Fibroblast of the conjunctiva (primary cell): ENCODE results near the gene TCN2.
"Not testable (repeated sequence)": the region's sequence is repeated elsewhere in the genome, so short reads cannot be mapped to it uniquely, and the experiment has no call there.

ENCODE experiments used
- DNase-seq: peaks from one replicate; pipeline ENCODE4 v3.0.0-alpha.2; 2010; ENCODE audit warnings: low read depth

The TCN2 gene

DNA sequence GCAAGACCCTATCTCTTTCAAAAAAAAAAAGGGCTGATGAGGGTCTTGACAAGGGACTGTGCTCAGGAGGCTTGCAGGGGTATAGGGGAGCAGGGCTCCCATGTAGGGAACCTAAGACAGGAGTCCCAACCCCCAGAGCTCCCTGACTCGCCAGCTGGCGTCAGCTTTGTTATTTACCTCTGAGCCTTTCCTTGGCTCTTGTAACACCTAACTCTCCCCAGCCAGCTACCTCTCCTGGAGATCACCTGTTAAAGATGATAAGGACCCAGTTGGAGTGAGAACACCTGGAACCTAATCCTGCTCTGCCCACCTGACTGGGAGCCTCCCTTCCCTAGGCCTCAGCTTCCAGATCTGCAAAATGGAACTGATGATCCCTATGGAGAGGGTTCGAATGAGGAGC, 41.9 kb downstream of the TCN2 start:
- no peak for DNase-seq

DNA sequence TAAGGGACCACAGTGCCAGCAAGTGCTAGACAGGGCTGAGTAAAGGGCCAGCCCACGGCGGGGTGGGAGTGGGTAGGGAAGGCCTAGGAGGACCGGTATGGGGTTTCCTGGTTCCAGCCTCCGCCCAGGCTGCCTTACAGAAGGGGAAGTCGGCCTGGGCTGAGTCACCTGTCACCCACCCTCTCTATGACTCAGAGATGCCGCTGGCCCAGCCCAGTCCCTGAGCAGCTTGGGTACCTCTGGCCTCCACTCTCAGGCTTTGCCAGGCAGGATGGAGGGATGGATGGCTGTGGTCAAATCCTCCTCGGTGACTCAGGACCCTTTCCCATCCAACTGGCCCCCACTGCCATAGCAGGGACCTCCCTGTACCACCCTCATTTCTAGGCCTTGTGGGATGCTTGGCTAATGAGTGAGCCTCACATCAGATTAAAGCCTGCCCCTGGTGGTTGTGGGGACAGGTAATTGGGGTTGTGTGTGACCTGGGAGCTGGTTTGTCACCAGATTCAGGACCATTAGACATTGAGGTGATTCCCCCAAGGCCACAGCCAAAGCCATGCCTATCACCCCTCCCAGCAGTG, 42.5 kb downstream of the TCN2 start:
- DNase-seq = peak; percentile 70

DNA sequence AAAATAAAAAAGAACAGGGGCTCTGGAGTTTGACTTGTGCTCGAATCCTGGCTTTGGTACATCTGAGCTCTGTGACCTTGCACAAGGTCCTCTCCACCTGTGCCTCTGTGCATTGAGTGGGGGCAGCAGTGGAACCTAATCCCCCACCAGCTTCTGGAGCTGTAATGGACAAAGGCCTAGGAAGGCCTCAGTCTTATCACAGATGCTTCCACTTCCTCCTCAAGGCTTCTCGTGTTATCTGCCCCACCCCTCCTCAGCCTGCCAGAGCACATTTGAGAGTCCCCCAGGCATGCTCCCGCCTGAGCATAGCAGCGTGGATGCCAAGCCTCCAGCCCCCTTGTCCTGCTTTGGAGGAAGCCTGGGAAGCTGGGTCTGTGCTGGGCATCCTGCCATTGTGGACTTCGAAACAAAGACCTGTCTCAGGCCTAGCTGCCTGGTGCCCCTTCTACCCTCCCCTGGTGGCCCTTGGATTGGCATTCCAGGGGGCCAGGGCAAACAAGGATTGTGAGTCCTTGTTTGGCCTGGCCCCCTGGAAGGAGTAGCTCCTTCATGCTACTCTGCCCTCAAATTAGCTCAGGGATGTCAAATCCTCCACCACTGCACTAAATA, 43.6 kb downstream of the TCN2 start:
- no peak for DNase-seq

DNA sequence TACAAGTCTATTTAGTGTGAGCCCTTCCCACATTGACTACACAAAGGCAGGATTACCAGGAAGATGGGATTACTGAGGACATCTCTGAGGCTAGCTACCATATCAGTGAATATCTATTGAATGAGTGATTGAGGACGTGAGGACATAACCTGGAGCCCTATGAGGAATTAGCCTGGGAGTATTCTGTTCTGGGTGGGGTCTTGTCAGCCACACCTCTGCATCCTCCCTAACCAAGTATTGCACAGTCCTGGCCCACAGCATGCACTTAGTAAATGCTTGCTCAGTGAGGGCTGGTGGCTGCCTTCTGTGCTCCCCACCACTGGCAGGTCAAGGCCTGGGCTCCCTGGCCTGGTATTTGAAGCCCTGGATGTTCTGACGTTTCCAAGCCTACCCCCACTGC, 45.9 kb downstream of the TCN2 start:
- DNase-seq = no peak

DNA sequence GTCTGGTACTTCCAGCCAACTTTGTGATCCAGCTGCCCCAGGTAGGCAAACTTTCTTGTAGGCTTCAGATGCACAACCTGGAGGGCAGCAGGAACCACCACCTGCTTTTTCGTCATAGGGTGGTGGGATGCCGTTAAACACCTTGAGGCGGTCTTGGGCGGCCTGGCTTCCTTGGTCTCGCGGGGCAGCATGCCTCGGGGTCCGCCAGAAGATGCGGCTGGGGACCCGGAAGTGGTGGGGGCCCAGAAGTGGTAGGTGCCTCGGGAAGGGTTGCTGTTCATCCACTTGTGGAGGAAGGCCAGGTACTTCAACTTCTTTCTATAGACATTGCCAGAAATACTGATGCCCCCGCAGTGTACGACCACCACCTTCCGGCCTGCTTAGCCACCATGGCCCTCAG, 47.4 kb downstream of the TCN2 start:
- no peak for DNase-seq

DNA sequence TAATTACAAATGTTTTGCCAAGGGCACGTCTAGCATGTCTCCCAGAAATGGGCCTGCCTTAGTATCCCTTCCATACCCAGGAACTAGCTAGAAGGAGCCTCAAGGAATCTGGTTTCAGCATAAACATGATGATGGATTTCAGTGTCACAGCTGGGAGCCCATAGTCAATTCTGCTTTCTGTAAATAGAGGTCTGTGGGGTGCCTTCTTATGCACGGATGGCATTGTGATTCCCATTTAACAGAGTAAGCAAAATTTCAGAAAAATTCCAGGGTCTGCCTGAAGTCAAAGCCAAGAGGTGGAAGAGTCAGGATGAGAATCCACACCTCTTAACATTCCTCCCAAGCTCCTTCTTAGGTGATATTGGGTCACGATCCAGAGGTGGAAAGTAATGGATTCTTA, 48.6 kb downstream of the TCN2 start:
- no peak for DNase-seq

DNA sequence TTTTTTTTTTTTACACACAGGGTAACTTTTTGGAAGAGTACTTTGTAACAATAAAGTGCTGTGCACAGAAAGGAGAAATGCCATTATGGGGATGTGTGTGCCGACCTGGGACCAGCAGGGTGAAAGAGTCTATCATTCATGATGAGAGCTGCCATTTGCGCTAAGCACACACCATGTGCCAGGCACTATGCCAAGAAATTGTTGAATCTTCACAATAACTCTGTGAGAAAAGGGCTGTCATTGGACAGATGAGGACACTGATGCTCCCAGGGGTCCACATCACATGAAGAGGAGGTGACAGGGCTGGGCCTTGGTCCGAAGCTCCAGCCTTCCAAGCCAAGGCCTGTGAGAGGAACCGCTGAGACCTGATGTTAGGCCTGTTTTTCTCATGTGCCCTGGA, 55.1 kb downstream of the TCN2 start:
- no peak for DNase-seq

DNA sequence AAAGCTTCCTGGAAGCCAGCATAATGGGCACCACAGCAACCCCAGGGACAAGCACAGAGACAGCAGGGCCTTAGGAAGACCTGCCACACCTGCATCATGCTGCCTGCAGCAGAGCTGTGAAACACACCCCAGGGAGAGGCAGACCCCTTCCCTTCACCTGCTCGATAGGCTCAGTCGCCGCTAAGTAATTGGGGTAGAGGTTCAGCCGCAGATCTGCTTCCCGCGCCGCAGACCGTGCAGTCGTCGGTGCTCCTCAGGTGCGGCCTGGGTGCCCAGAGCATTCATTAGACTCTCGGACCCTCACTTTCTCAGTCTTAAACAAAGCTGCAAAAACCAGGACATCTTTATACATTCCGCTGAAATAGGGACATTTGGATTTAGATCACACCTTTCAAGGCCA, 57.8 kb downstream of the TCN2 start:
- no peak for DNase-seq

DNA sequence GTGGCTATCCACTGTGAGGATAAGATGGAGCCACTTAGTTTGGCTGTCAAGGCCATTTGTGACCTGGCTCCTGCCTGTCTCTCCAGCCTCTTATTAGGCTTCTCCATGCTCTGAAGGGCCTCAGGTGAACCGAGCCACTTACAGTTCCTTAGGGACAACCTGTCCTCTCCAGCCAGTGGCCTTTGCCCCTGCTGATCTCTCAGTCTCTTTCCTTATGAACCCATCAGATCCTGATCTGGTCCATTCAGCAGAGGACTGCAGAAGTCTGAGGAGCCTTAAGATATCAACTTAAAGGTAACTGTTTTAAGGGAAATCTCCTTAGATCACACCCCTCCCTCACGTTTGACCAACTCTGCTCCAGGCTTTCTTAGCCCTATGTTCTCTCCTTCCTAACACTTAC, 58.3 kb downstream of the TCN2 start:
- no peak for DNase-seq

DNA sequence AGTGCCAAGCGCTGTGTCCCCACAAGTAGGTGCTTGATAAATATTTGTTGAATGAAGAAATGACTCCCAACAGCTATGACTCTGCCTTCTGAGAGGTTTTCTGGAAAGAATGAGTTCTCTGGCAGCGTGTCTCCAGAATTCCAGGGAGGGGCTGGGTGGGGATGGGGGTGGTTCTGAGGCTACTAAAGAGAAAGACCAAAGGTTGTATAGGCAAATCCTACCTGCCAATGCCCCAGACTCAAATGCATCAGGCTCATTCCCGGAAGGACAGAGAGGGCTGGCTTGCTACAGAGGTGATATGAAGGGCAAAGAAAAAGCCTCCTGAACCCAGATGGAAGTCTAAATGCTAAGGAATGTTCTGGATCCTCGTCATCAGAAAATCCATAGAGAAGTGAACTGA, 58.8 kb downstream of the TCN2 start:
- no peak for DNase-seq

DNA sequence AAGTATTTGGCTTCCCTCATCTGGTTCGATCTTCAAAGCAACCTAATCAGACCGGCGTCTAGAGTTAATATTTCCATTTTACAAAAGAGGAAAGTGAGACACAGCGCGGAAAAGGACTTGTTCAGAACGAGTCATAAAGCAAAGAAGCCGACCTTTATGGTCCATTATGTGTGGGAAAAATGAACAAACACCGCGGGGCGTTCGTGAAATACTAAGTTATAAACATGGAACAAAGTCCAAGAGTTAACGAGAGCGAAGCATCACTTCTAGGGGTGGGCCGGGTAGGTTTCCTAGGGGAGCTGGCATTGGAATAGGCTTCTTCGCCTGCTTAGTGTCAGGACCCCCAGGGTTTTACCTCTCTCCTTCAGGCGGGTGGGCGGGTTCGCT, 60.1 kb downstream of the TCN2 start:
- DNase-seq = no peak

DNA sequence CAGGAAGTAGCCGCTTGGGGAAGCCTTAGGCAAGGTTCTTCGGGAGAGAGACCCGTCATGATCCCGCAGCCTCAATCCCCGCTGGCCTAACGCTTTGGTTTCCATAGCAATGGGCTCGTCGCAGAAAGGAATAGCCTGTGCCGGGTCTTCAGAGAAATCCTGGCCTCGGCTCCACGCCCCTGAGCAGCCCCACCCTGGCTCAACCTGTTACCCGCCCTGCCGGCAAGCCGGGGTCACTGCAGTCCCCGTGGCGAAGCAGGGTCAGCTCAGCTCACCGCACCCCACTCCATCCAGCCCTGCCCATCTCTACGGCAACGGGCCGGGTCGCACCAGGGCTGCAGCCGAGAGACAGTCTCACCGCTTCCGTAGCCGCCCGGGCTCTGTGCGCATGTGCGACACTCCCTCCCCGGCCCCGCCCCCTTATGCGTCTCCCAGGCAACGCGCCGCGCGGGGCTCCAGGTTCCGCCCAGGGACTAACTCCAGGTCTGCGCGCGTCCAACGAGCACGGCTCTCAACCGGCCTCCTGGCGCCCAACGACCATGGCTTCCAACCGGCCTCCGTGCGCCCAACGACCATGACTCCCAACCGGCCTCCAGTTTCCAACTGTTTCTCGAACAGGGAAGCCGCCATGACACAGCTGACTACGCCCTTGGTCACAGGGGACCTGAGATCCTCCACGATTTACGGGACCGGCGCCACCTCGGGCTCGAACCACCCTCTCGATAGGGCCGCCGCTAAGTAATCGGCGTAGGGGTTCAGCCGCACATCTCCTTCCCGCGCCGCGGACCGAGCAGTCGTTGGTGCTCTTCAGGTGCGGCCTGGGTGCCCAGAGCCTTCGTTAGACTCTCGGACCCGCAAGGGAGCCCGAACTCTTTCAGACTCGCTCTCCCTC, 60.8 kb downstream of the TCN2 start, which contains the start of gene DUSP18:
Gene DUSP18, minus strand, starts transcription at position 382 of the 892 bp plus-strand sequence. CDS start 3,872 bp downstream, outside the sequence.
- DNase-seq = peak; percentile 83

DNA sequence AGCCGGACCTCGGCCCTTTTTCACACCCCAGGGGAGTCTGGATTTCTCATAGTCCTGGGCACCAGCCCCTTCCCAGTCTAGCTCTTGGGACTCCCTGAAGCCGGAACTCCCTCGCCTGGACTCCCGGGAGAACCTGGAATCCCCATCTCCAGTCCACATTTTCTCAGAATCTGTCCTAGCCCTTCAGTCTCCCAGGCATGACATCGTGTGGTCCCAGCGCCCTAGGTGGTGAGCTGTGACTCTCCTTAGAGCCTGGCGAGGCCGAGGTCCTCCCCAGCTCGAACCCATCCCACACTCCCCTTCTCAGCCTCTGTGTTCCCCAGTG, 61.4 kb downstream of the TCN2 start:
- DNase-seq = no peak

DNA sequence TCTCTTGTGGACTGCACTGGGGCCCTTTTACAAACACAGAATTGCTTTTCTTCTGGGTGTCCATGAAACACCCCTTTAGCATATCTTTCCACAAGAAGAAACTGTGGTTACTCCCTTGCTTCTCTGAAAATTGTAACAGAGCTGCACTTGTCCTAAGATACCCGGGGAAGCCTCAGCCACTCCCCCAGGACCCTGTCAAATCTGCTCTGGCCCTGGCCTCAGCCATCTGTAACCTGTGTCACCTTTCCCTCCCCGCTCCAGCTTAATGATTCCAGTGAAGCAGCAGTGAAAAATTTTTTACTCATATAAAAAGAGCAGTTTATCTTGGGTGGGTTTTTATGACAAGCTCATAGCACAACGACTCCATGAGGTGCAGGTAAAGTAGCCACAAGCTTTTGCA, 64.1 kb downstream of the TCN2 start:
- DNase-seq = no peak

DNA sequence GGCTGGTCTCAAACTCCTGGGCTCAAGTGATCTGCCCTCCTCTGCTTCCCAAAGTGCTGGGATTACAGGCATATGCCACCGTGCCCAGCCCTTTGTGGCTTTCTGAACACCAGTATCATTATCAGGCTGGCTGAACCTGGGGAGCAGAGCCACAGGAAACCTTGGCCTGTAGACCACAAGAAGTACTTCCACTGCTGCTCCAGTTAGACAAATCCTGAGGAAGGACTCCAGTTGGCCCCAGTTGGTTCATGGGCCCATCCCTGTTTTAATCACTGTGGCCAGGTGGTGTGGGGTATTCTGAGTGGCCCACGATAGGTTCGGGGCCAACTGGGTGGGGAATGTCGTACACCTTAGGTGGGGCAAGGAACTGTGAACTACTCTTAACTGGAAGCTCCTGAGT, 66.2 kb downstream of the TCN2 start:
- DNase-seq = no peak

DNA sequence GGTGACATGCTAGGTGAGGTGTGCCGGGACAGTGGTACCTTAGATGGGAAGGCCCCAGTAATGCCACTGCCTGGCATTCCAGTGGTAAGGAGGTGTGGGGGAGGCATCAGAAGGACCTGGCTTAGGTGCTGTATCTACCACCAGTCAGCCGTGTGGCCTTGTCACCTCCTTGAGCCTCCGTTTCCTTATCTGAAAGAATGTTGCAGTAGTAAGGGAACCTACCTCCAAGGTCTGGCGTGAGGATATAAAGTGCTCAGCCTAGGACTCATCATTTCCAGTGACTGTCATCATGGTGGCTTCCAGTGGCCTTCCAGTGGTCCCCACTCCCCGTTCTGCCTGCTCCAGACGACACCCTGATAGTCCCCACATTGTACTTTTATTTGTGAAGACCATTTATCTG, 67.5 kb downstream of the TCN2 start:
- no peak for DNase-seq

DNA sequence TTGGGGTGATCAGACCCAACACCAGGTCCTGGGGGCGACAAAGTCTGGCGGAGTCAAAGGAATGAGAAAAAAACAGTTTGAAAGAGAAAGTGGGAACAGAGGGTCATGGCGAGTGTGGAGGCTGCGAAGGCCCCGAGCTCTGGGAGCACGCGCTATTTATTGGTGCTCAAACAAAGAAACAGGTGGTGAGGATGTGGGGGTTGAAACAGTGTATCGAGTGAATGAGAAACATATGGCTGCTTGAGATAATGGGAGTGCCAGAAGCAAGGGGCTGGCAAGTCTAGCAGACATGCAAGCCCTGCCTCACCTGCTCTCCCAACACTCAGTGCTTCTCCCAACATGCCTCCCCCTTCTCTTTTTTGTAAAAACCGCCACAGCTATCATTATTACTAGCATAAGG, 68.5 kb downstream of the TCN2 start:
- DNase-seq = no peak

DNA sequence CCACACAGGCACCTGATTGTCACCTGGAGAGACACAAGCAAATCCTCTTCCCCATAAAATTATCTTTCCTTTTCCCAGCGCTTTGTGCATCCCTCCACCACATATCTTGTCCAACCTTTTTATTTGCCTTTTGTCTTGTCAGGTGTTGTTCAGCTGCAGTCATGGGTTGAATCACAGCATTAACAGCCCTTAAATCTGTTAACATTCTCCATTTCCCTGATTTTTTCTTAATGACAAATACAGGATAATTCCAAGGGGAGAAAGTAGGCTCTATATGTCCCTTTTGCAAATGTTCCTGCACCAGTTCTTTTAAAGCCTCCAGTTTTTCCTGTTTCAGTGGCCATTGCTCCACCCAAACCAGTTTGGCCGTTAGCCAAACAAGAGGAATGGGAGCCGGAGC, 69.6 kb downstream of the TCN2 start:
- DNase-seq = not testable (repeated sequence)
